ENCODE measurements around the gene TPRN.
A peak's percentile ranks its signal among the peaks of the same experiment; 100 is the strongest.

- TF ChIP-seq CTCF (IDR thresholded peaks at IDR 0.05), result peak in 1 of 4 experiments; percentile 37
- peak; percentile 58 to 79 for TF ChIP-seq POLR2A (IDR thresholded peaks at IDR 0.05)
These were observed 4.9 kb upstream of the TPRN start, which contains the start of the genes NDOR1 and TMEM203 for GRCh38 chr9:137205126-137206069.
